K562 (cell line): ENCODE results near the gene FBXW7. TPM values are rescaled to one million over a fixed set of nuclear protein-coding genes. Genes with fewer than 3 reads are reported as not detected.

Source experiments
- ATAC-seq: fragments of 200-7000 bp; cut with Tn5 transposase; 3 replicates; pipeline ENCODE4 v1.9.1; 2020; ENCODE audit warnings: moderate library complexity
- BruUV-seq: library from RNA; stranded (reverse); fragments of 400-500 nt; replicated peaks from 2 replicates; lab custom pipeline; 2021; lab: Mats Ljungman, UMichigan
- CTCF ChIA-PET: fragments of 300-600 bp; formaldehyde crosslinking; extraction: SDS; loops from one replicate; lab custom pipeline; 2021; ENCODE audit warnings: low intra/inter-chr PET ratio; lab: Yijun Ruan, JAX
- POLR2A ChIA-PET: fragments of 300-600, 350-650 bp; sonication (Branson Sonifier 250); formaldehyde crosslinking; extraction: SDS; loops from one replicate; lab custom pipeline; 2021; ENCODE audit warnings: antibody characterized with exemption, inconsistent platforms; lab: Yijun Ruan, JAX
- DNase-seq, 4 experiments: peaks; one replicate each; pipeline versions ENCODE4 v3.0.0 to v3.0.0-alpha.2; 2011 to 2018; ENCODE audit warnings: low spot score in 3 of 4, mixed read lengths in 3 of 4; ENCODE audit errors: extremely low read depth in 1 of 4
- FAIRE-seq: peaks from 2 replicates; lab custom pipeline; 2011; peaks lifted over from hg19 to GRCh38; lab: Jason Lieb, UNC
- H2AFZ ChIP-seq: 2 replicates; pipeline ENCODE4 v1.6.0; 2011; ENCODE audit warnings: low read depth, low read length, control low read depth, inconsistent platforms
- H3K27ac ChIP-seq: fragments of 200-600 bp; 3 replicates; pipeline ENCODE4 v1.8.0; 2011; ENCODE audit warnings: low read depth, mild to moderate bottlenecking, control low read depth, inconsistent platforms, low read length, moderate library complexity, mixed read lengths; ENCODE audit errors: extremely low read depth
- H3K27me3 ChIP-seq, 2 experiments: fragments of 300-600 bp in 1 of 2; 2 replicates in 1 of 2; 3 replicates in 1 of 2; pipeline versions ENCODE4 v1.6.0 to v1.8.0; 2011; ENCODE audit warnings: inconsistent platforms in 2 of 2, low read length in 2 of 2, mild to moderate bottlenecking in 1 of 2, mixed read lengths in 1 of 2, moderate library complexity in 1 of 2; ENCODE audit not compliant: control insufficient read depth in 2 of 2, insufficient read depth in 2 of 2
- H3K36me3 ChIP-seq: fragments of 300-600 bp; 3 replicates; pipeline ENCODE4 v1.8.0; 2011; ENCODE audit warnings: mild to moderate bottlenecking, low read length, inconsistent platforms; ENCODE audit not compliant: control insufficient read depth, insufficient read depth
- H3K4me1 ChIP-seq, 2 experiments: fragments of 200-600 bp in 1 of 2; replicated peaks in 1 of 2; 2 replicates in 1 of 2; 3 replicates in 1 of 2; pipeline versions ENCODE4 v1.5.1 to v1.8.0; 2011; ENCODE audit warnings: inconsistent platforms in 2 of 2, low read length in 2 of 2, mild to moderate bottlenecking in 1 of 2, mixed read lengths in 1 of 2, moderate library complexity in 1 of 2; ENCODE audit not compliant: control insufficient read depth in 2 of 2, insufficient read depth in 2 of 2
- H3K4me2 ChIP-seq: 2 replicates; pipeline ENCODE4 v1.6.1; 2011; ENCODE audit warnings: low read length, control low read depth, inconsistent platforms, mixed read lengths; ENCODE audit not compliant: insufficient read depth
- H3K4me3 ChIP-seq: fragments of 200-600 bp; sonication (generic), shearing (Covaris generic); 2 replicates; pipeline ENCODE4 v1.5.1; 2016; ENCODE audit warnings: control low read depth, inconsistent platforms
- H3K79me2 ChIP-seq: fragments of 200-600 bp; 3 replicates; pipeline ENCODE4 v1.8.0; 2011; ENCODE audit warnings: low read length, inconsistent platforms; ENCODE audit not compliant: control insufficient read depth, insufficient read depth
- H3K9ac ChIP-seq, 2 experiments: 2 replicates each; pipeline versions ENCODE4 v1.6.0 to v1.6.1; 2011; ENCODE audit warnings: low read depth in 2 of 2, low read length in 2 of 2, control low read depth in 1 of 2, inconsistent platforms in 1 of 2, mild to moderate bottlenecking in 1 of 2, mixed read lengths in 1 of 2; ENCODE audit not compliant: insufficient read depth in 1 of 2
- H3K9me1 ChIP-seq: one replicate; pipeline ENCODE4 v1.6.0; 2011; ENCODE audit warnings: inconsistent platforms, mild to moderate bottlenecking, low read length, moderate library complexity; ENCODE audit not compliant: control insufficient read depth, insufficient read depth
- H3K9me3 ChIP-seq: replicated peaks from 2 replicates; pipeline ENCODE4 v1.5.1; 2011; ENCODE audit warnings: low read depth, low read length, inconsistent platforms; ENCODE audit not compliant: control insufficient read depth, insufficient read depth
- H4K20me1 ChIP-seq: replicated peaks from 2 replicates; pipeline ENCODE4 v1.6.1; 2011; ENCODE audit warnings: low read length, inconsistent platforms, mixed read lengths; ENCODE audit not compliant: control insufficient read depth, insufficient read depth
- BDP1 ChIP-seq: IDR thresholded peaks from 3 replicates; pipeline ENCODE4 v1.6.1; 2011; ENCODE audit not compliant: insufficient read length, insufficient read depth
- C11orf30 ChIP-seq: fragments of 450-650 bp; IDR thresholded peaks from 2 replicates; pipeline ENCODE4 v1.6.1; 2016; ENCODE audit warnings: low read depth, mild to moderate bottlenecking
- HDGF ChIP-seq: fragments of 450-650 bp; IDR thresholded peaks from 2 replicates; pipeline ENCODE4 v1.6.1; 2016
- MAFF ChIP-seq: IDR thresholded peaks from 2 replicates; pipeline ENCODE4 v1.6.1; 2012; ENCODE audit warnings: low read length, improper control_type of control experiment
- MAFG ChIP-seq: fragments of 450-650 bp; conservative IDR thresholded peaks from 2 replicates; pipeline ENCODE4 v1.6.1; 2016; ENCODE audit warnings: missing genetic modification characterization, missing compliant biosample characterization
- MAFK ChIP-seq: IDR thresholded peaks from 2 replicates; pipeline ENCODE4 v1.6.1; 2011; ENCODE audit warnings: low read length, improper control_type of control experiment
- MIER1 ChIP-seq: fragments of 450-650 bp; IDR thresholded peaks from 2 replicates; pipeline ENCODE4 v1.6.1; 2016; ENCODE audit warnings: antibody characterized with exemption, mild to moderate bottlenecking, low read depth
- NFATC3 ChIP-seq: fragments of 450-650 bp; IDR thresholded peaks from 2 replicates; pipeline ENCODE4 v1.6.1; 2017; ENCODE audit warnings: mild to moderate bottlenecking
- NR2F6 ChIP-seq: fragments of 450-650 bp; formaldehyde crosslinking; IDR thresholded peaks from 2 replicates; pipeline ENCODE4 v1.4.0; 2020; ENCODE audit warnings: mild to moderate bottlenecking
- ZNF316 ChIP-seq: fragments of 450-650 bp; IDR thresholded peaks from 2 replicates; pipeline ENCODE4 v1.6.1; 2016
- ZNF347 ChIP-seq: fragments of 450-650 bp; formaldehyde crosslinking; IDR thresholded peaks from 2 replicates; pipeline ENCODE4 v1.4.0; 2020; ENCODE audit warnings: low read depth, mild to moderate bottlenecking, moderate library complexity
- ZNF717 ChIP-seq: fragments of 250-450 bp; sonication (Bioruptor Pico); IDR thresholded peaks from 2 replicates; pipeline ENCODE4 v1.5.0; 2021
- WGBS: fragments of 100-300 bp; shearing (Covaris generic); methylation state at CpG from one replicate; pipeline ENCODE4 v1.1.6; 2016; ENCODE audit warnings: low coverage, mixed read lengths; ENCODE audit not compliant: insufficient coverage; ENCODE audit errors: missing lambda C conversion rate; 5-methylcytosine and 5-hydroxymethylcytosine counted together
- in situ Hi-C: fragments of 300-500 bp; cut with MboI; formaldehyde crosslinking; loops from 4 replicates; pipeline ENCODE4 v1.15.0; 2018; ENCODE audit warnings: inconsistent platforms, mixed read lengths
- intact Hi-C: fragments of 100-400 bp; cut with micrococcal nuclease; formaldehyde crosslinking; loops from 2 replicates; pipeline ENCODE4 v1.14.2; 2022
- polyA plus RNA-seq, 8 experiments: library from polyadenylated mRNA; depleted of rRNA in 4 of 8; stranded (reverse) in 5 of 8; unstranded in 3 of 8; fragments of >200 nt; fragmentation: Nextera tagmentation in 2 of 8; fragmentation: Illumina TruSeq in 1 of 8; extraction: Ambion mirVana in 2 of 8; extraction: Trizol in 1 of 8; gene quantifications; 2 replicates each; pipeline versions ENCODE4 v1.2.1 to v1.2.3, GENCODE V29; 2011 to 2014; ENCODE audit warnings: inconsistent platforms in 1 of 8, missing spikeins in 1 of 8
- total RNA-seq, 7 experiments: library from RNA; depleted of rRNA in 6 of 7; stranded (reverse); fragments of >200 nt in 6 of 7; fragmentation: Illumina TruSeq in 2 of 7; extraction: Trizol in 2 of 7; gene quantifications; 2 replicates each; pipeline versions ENCODE4 v1.2.1 to v1.2.3, GENCODE V29; 2011 to 2021; ENCODE audit warnings: low replicate concordance in 1 of 7
- TF ChIP-seq, protein P1 (sequence below): fragments of 450-650 bp; formaldehyde crosslinking; IDR thresholded peaks from 2 replicates; pipeline ENCODE4 v1.4.0; 2020; ENCODE audit warnings: mild to moderate bottlenecking, moderate library complexity
- TF ChIP-seq, protein P2 (sequence below): fragments of 150-350 bp; IDR thresholded peaks from 2 replicates; pipeline ENCODE4 v1.6.1; 2014; ENCODE audit warnings: low read depth, mild to moderate bottlenecking, low read length, borderline replicate concordance
- TF ChIP-seq, protein P3 (sequence below): sonication (generic); formaldehyde crosslinking; IDR thresholded peaks from 2 replicates; pipeline ENCODE4 v1.8.1; 2023; ENCODE audit warnings: mild to moderate bottlenecking, missing genetic modification reagents
- TF ChIP-seq, protein P4 (sequence below): conservative IDR thresholded peaks from 2 replicates; pipeline ENCODE4 v1.6.1; 2011; ENCODE audit warnings: low read depth, mild to moderate bottlenecking, low read length; ENCODE audit not compliant: control insufficient read depth

Gene FBXW7
- total and polyA plus RNA-seq, 9 of the 15 experiments (the other 6 are each of a cell fraction or from before 2014, with no cell fraction given), result 6.8 to 44.2 (median 16.4) TPM

DNA sequence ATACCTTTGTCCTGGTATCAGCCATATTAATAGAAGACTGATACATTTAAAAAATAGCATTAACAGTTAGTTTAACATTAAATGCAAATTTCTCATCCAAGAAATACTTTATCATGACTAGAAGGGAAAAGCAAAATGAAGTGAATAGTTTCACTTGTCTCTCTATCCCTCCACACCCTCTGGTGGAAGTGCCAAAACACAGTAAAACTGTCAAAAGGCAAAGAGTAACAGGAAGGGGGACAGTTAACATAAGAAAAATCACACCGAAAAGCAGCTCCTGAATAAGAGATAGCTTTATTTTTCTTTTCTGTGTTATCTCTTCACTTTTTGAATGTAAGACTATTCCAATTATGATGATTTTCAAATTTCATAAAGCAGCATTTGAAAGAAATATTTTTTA is 187.2 kb downstream of the FBXW7 start (continued):
- TF ChIP-seq ZNF316, result no peak
- TF ChIP-seq, all 486 proteins: peak for 0

DNA sequence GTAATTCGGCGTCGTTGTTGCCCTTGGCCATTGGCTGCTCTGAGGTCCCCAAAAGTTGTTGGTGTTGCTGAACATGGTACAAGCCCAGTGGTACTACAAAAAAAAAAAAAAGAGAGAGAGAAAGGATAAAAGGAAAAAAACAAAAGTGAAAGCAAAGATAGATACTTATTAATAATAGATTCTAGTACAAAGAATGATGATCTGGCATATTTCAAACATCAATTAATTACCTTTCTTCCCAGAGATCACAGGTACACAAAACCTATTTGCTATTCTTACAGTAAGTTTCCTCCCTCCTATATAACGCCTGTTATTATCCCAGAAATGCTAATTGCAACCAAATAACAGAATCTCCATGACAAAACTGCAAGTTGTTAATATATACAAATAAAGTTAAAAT is 188.9 kb downstream of the FBXW7 start:
- CTCF ChIA-PET, result no interaction called here
- no peaks in the 10 kb centered on the region for H3K27me3 ChIP-seq
- no peaks in the 10 kb centered on the region for H3K4me1 ChIP-seq
- peaks cover 4% of the 10 kb centered on the region; the same call in 1 of the 3 replicates for H3K36me3 ChIP-seq
- BruUV-seq, result no TSS peak
- no peak overlapping the region for H3K4me3 ChIP-seq
- no peaks in the 10 kb centered on the region for H3K9me3 ChIP-seq
- H3K27ac ChIP-seq, result no peak overlapping the region
- DNase-seq (no peak), ATAC-seq (no peak), FAIRE-seq (no peak)
- POLR2A ChIA-PET, result no interaction called here
- no peaks in the 10 kb centered on the region for H4K20me1 ChIP-seq
- H3K4me2 ChIP-seq, result no peak overlapping the region
- no peak overlapping the region for H2AFZ ChIP-seq
- H3K9ac ChIP-seq, result no peak overlapping the region
- no peaks in the 10 kb centered on the region for H3K9me1 ChIP-seq
- no peaks in the 10 kb centered on the region for H3K79me2 ChIP-seq
- WGBS, result 87% methylated on average over 4 of the region's 4 CpGs
- intact Hi-C loops (no loop called here), in situ Hi-C loops (no loop called here)
- TF ChIP-seq MAFK, result peak; percentile 45; the same call in 1 of the 2 replicates
- no peak for TF ChIP-seq BDP1
- TF ChIP-seq, protein P1, sequence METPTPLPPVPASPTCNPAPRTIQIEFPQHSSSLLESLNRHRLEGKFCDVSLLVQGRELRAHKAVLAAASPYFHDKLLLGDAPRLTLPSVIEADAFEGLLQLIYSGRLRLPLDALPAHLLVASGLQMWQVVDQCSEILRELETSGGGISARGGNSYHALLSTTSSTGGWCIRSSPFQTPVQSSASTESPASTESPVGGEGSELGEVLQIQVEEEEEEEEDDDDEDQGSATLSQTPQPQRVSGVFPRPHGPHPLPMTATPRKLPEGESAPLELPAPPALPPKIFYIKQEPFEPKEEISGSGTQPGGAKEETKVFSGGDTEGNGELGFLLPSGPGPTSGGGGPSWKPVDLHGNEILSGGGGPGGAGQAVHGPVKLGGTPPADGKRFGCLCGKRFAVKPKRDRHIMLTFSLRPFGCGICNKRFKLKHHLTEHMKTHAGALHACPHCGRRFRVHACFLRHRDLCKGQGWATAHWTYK (CRISPR knock-in tag), result no peak
- peak; percentile 59; the same call in 1 of the 2 replicates for TF ChIP-seq MAFG
- TF ChIP-seq HDGF, result no peak
- TF ChIP-seq, protein P2, sequence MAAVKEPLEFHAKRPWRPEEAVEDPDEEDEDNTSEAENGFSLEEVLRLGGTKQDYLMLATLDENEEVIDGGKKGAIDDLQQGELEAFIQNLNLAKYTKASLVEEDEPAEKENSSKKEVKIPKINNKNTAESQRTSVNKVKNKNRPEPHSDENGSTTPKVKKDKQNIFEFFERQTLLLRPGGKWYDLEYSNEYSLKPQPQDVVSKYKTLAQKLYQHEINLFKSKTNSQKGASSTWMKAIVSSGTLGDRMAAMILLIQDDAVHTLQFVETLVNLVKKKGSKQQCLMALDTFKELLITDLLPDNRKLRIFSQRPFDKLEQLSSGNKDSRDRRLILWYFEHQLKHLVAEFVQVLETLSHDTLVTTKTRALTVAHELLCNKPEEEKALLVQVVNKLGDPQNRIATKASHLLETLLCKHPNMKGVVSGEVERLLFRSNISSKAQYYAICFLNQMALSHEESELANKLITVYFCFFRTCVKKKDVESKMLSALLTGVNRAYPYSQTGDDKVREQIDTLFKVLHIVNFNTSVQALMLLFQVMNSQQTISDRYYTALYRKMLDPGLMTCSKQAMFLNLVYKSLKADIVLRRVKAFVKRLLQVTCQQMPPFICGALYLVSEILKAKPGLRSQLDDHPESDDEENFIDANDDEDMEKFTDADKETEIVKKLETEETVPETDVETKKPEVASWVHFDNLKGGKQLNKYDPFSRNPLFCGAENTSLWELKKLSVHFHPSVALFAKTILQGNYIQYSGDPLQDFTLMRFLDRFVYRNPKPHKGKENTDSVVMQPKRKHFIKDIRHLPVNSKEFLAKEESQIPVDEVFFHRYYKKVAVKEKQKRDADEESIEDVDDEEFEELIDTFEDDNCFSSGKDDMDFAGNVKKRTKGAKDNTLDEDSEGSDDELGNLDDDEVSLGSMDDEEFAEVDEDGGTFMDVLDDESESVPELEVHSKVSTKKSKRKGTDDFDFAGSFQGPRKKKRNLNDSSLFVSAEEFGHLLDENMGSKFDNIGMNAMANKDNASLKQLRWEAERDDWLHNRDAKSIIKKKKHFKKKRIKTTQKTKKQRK, result no peak
- TF ChIP-seq MAFF, result peak; percentile 57
- TF ChIP-seq NFATC3, result no peak
- peak; percentile 75 for TF ChIP-seq C11orf30
- TF ChIP-seq, protein P3, sequence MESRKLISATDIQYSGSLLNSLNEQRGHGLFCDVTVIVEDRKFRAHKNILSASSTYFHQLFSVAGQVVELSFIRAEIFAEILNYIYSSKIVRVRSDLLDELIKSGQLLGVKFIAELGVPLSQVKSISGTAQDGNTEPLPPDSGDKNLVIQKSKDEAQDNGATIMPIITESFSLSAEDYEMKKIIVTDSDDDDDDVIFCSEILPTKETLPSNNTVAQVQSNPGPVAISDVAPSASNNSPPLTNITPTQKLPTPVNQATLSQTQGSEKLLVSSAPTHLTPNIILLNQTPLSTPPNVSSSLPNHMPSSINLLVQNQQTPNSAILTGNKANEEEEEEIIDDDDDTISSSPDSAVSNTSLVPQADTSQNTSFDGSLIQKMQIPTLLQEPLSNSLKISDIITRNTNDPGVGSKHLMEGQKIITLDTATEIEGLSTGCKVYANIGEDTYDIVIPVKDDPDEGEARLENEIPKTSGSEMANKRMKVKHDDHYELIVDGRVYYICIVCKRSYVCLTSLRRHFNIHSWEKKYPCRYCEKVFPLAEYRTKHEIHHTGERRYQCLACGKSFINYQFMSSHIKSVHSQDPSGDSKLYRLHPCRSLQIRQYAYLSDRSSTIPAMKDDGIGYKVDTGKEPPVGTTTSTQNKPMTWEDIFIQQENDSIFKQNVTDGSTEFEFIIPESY (CRISPR knock-in tag), result no peak
- TF ChIP-seq, protein P4, sequence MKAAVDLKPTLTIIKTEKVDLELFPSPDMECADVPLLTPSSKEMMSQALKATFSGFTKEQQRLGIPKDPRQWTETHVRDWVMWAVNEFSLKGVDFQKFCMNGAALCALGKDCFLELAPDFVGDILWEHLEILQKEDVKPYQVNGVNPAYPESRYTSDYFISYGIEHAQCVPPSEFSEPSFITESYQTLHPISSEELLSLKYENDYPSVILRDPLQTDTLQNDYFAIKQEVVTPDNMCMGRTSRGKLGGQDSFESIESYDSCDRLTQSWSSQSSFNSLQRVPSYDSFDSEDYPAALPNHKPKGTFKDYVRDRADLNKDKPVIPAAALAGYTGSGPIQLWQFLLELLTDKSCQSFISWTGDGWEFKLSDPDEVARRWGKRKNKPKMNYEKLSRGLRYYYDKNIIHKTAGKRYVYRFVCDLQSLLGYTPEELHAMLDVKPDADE, result no peak
- no peak for TF ChIP-seq NR2F6
- no peak for TF ChIP-seq ZNF717
- TF ChIP-seq MIER1, result no peak
- no peak for TF ChIP-seq ZNF347 (CRISPR knock-in tag)
